Loucy (cell line): ENCODE measurements around the gene EFNA4.

ENCODE experiments used
- H2AFZ ChIP-seq: fragments of 200-600 bp; sonication (generic); 2 replicates; pipeline ENCODE4 v1.6.0; 2016; ENCODE audit warnings: antibody characterized with exemption, mild to moderate bottlenecking, low read length, moderate library complexity
- H3F3A ChIP-seq: fragments of 200-600 bp; 2 replicates; pipeline ENCODE4 v1.6.0; 2016; ENCODE audit warnings: antibody characterized with exemption, low read depth, mild to moderate bottlenecking
- H3K27me3 ChIP-seq: fragments of 200-600 bp; sonication (generic); 2 replicates; pipeline ENCODE4 v1.6.1; 2014; ENCODE audit warnings: low read length, mild to moderate bottlenecking; ENCODE audit not compliant: insufficient read depth, poor library complexity, severe bottlenecking
- H3K36me3 ChIP-seq: fragments of 200-600 bp; sonication (generic); 2 replicates; pipeline ENCODE4 v1.6.1; 2016; ENCODE audit warnings: low read length; ENCODE audit not compliant: insufficient read depth
- H3K4me1 ChIP-seq: fragments of 200-600 bp; sonication (generic); 2 replicates; pipeline ENCODE4 v1.5.1; 2014; ENCODE audit warnings: low read length, mild to moderate bottlenecking; ENCODE audit not compliant: insufficient read depth, poor library complexity, severe bottlenecking
- H3K4me2 ChIP-seq: fragments of 200-600 bp; sonication (generic); 2 replicates; pipeline ENCODE4 v1.6.0; 2014; ENCODE audit warnings: antibody characterized with exemption, low read length, low read depth, mild to moderate bottlenecking; ENCODE audit not compliant: poor library complexity, severe bottlenecking
- H3K4me3 ChIP-seq: fragments of 200-600 bp; sonication (generic); 2 replicates; pipeline ENCODE4 v1.5.1; 2014; ENCODE audit warnings: low read length, mild to moderate bottlenecking, mixed read lengths; ENCODE audit not compliant: poor library complexity, severe bottlenecking
- H3K79me2 ChIP-seq: fragments of 200-600 bp; sonication (generic); 2 replicates; pipeline ENCODE4 v1.6.1; 2014; ENCODE audit warnings: low read length; ENCODE audit not compliant: insufficient read depth
- H3K9ac ChIP-seq: fragments of 200-600 bp; sonication (generic); 2 replicates; pipeline ENCODE4 v1.6.0; 2014; ENCODE audit warnings: mild to moderate bottlenecking, low read depth, low read length, moderate library complexity; ENCODE audit not compliant: poor library complexity, severe bottlenecking
- H3K9me2 ChIP-seq: fragments of 200-600 bp; sonication (generic); replicated peaks from 2 replicates; pipeline ENCODE4 v1.6.1; 2016; ENCODE audit warnings: low read depth, low read length, mixed read lengths
- H3K9me3 ChIP-seq: fragments of 200-600 bp; sonication (generic); 2 replicates; pipeline ENCODE4 v1.6.1; 2014; ENCODE audit warnings: mild to moderate bottlenecking, antibody characterized with exemption, low read length, low read depth; ENCODE audit not compliant: insufficient read depth
- H4K20me1 ChIP-seq: fragments of 200-600 bp; sonication (generic); 2 replicates; pipeline ENCODE4 v1.6.0; 2014; ENCODE audit warnings: antibody characterized with exemption, low read length, mild to moderate bottlenecking; ENCODE audit not compliant: insufficient read depth, poor library complexity, severe bottlenecking
- EZH2phosphoT487 ChIP-seq: fragments of 200-600 bp; IDR thresholded peaks from 2 replicates; pipeline ENCODE4 v1.6.1; 2018; ENCODE audit warnings: antibody characterized with exemption, mild to moderate bottlenecking, moderate library complexity, borderline replicate concordance
- TF ChIP-seq, protein P1 (sequence below): fragments of 200-600 bp; sonication (generic); conservative IDR thresholded peaks from 2 replicates; pipeline ENCODE4 v1.5.1; 2014; ENCODE audit warnings: mild to moderate bottlenecking, antibody characterized with exemption, low read length

EFNA4 gene

DNA sequence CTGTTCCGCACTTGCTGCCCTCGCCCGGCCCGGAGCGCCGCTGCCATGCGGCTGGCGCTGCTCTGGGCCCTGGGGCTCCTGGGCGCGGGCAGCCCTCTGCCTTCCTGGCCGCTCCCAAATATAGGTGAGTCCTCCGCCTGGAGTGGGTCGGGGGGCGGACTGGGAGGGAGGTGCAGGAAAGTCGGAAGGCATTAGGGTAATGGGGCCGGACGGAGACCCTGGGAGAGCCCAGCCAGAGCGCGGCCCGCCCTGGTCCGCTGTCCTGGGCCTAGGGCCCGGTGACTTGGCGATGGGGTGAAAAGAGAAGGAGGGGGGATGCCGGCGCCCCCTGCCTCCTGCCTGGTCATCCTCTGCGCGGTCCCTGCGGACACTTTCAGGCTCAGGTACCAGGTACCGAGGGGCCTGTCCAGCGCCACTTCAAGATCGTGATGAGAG is 12.2 kb upstream of the EFNA4 start:
- no peaks in the 10 kb centered on the region for H3K36me3 ChIP-seq
- H3K27me3 ChIP-seq = no peaks in the 10 kb centered on the region
- no peak for TF ChIP-seq EZH2phosphoT487
- TF ChIP-seq, protein P1, sequence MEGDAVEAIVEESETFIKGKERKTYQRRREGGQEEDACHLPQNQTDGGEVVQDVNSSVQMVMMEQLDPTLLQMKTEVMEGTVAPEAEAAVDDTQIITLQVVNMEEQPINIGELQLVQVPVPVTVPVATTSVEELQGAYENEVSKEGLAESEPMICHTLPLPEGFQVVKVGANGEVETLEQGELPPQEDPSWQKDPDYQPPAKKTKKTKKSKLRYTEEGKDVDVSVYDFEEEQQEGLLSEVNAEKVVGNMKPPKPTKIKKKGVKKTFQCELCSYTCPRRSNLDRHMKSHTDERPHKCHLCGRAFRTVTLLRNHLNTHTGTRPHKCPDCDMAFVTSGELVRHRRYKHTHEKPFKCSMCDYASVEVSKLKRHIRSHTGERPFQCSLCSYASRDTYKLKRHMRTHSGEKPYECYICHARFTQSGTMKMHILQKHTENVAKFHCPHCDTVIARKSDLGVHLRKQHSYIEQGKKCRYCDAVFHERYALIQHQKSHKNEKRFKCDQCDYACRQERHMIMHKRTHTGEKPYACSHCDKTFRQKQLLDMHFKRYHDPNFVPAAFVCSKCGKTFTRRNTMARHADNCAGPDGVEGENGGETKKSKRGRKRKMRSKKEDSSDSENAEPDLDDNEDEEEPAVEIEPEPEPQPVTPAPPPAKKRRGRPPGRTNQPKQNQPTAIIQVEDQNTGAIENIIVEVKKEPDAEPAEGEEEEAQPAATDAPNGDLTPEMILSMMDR = no peak
- H4K20me1 ChIP-seq = no peaks in the 10 kb centered on the region
- peak overlapping the region; percentile 71 for H3K9ac ChIP-seq
- no peaks in the 10 kb centered on the region for H3K9me2 ChIP-seq
- H3K9me3 ChIP-seq = no peaks in the 10 kb centered on the region
- no peaks in the 10 kb centered on the region; the same call in 1 of the 2 replicates for H3K79me2 ChIP-seq
- peak overlapping the region; percentile 86 for H3K4me2 ChIP-seq
- peak overlapping the region; percentile 83 for H2AFZ ChIP-seq
- H3K4me1 ChIP-seq = peaks cover 23% of the 10 kb centered on the region
- no peaks in the 10 kb centered on the region for H3F3A ChIP-seq
- peak overlapping the region; percentile 79 for H3K4me3 ChIP-seq

DNA sequence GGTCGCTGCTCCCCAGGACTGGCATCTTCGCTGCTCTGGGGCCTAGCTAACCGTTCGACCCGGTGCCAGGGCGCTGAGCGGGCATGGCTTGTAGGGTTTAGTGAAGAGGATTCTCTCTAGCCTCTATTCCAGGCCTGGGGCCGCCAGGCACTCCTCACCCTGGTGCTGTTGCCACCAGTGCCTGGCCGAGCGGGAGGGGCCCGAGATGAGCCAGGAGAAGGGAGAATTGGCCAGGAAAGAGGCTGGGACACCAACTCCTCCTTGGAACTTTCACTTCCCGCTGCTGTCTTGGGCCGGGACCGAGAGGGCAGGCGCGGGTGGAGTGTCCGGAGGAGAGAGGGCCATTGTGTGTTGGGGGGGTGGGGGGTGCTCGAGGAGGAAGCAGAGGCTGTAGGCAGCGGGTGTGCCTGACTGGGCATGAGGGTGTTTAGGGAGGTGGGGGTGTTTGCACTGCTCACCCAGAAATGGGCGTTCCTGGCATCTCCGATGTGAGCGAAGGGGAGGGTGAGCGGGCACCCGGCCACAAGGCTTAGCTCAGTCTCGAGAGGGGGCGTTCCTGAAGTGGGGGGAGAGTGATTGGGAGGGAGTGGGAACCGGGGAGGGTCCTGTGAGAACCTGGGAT is 11.7 kb upstream of the EFNA4 start:
- Histone ChIP-seq H3K36me3 (no peaks in the 10 kb centered on the region), H3K4me1 (peaks cover 23% of the 10 kb centered on the region), H3K4me2 (peak overlapping the region; percentile 86), H3K27me3 (no peaks in the 10 kb centered on the region), H3K9me2 (no peaks in the 10 kb centered on the region), H3K79me2 (no peaks in the 10 kb centered on the region; the same call in 1 of the 2 replicates), H4K20me1 (no peaks in the 10 kb centered on the region), H3F3A (no peaks in the 10 kb centered on the region), H3K9ac (peak overlapping the region; percentile 71), H3K4me3 (peak overlapping the region; percentile 79), H2AFZ (peak overlapping the region; percentile 83), H3K9me3 (no peaks in the 10 kb centered on the region)
- TF ChIP-seq, protein P1 = no peak
- TF ChIP-seq EZH2phosphoT487 = no peak

DNA sequence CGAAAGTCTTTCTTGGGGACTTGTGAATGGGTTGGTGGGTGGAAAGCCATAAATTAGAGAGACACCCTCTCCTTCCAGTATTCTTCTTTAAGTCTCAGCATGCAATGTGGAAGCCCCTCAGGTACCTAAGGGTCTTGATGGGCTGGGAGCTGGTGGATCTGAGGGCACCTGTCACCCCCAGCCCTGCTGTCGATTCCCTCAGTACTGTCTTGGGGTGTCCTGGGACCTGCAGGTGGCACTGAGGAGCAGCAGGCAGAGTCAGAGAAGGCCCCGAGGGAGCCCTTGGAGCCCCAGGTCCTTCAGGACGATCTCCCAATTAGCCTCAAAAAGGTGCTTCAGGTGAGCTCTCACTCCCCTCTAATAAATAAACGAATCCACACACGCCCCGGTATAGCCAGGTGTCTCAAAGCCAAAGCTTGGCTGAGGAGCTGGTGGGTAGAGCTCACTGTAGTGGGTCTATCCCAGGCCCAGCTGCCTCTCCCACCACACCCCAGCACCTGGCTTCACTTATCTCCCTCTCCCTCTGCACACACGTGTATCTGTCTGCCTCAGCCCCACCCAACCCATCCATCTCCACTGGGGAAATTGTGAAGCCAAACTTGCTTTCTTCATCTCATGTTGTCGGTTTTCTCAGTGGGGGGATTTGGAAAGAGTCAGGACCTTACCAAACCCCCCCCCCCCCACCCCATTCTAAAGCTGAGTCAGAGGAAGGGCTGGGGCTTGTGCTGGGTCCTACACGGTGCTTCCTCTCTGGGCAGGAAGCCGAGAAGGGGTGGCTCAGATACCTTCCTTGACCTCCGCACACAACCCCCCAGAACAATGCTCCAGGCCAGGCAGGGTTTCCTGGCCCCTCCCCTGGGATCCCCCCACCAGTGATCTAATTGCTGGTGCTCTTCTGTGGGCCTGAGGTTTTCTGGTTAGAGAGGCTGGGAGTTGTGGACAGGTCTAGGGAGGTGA is 10.8 kb upstream of the EFNA4 start:
- H3K36me3 ChIP-seq = no peaks in the 10 kb centered on the region
- no peaks in the 10 kb centered on the region for H3K27me3 ChIP-seq
- peaks cover 23% of the 10 kb centered on the region for H3K4me1 ChIP-seq
- H3K79me2 ChIP-seq = no peaks in the 10 kb centered on the region; the same call in 1 of the 2 replicates
- H3K4me3 ChIP-seq = peak overlapping the region; percentile 79
- TF ChIP-seq, protein P1 = peak; percentile 54
- no peak for TF ChIP-seq EZH2phosphoT487
- no peaks in the 10 kb centered on the region for H4K20me1 ChIP-seq
- peak overlapping the region; percentile 86 for H3K4me2 ChIP-seq
- H3K9me3 ChIP-seq = no peaks in the 10 kb centered on the region
- no peaks in the 10 kb centered on the region for H3K9me2 ChIP-seq
- H3F3A ChIP-seq = no peaks in the 10 kb centered on the region
- peak overlapping the region; percentile 71 for H3K9ac ChIP-seq
- peak overlapping the region; percentile 83 for H2AFZ ChIP-seq
